Activated CD8-positive, alpha-beta memory T cell treated with anti-CD3 and anti-CD28 coated beads, Interleukin-2, amount 50 U/mL, for 24 hours (primary cell): ENCODE measurements around the gene CDCA3.

ENCODE experiments used
- DNase-seq: peaks from one replicate; pipeline ENCODE4 v3.0.0-alpha.2; 2020; ENCODE audit errors: extremely low read depth

Gene CDCA3

GRCh38 chr12:6852651-6853354 lies 1.7 kb upstream of the CDCA3 start:
- DNase-seq: no peak

DNA sequence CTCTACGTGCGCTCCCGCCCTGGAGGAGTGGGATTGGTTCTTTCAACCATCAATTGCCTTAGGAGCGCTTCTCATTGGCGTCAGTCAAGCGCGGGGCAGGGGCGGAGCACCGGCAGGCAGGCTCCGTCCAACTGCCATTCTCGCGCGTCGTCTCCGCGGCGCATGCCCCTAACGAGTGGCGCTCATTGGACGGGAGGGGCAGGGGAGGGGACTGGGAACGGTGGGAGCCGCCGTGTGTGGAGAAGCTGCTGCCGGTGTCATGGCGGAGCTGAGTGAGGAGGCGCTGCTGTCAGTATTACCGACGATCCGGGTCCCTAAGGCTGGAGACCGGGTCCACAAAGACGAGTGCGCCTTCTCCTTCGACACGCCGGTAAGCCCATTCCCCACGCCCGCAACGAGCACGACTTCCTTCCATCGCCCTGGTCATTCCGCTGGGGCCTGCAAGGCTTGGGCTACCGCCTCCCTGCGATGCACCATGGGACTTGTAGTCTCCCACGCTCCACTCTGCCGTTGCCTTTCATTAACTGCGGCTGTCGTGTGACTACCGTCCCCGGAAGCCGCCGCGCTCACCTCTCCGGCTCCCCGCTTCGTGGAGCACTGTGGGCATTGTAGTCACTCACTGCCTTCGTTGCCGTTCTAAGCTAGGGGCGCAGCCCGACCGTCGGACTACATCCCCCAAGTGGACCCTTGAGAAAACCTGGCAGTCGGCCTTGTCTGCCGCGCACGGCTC lies 1.0 kb upstream of the CDCA3 start, which contains the start of gene USP5:
USP5 (plus strand) TSS at position 230 of the 730 bp plus-strand sequence; CDS start at position 260, 30 bp downstream.
- peak; percentile 97 for DNase-seq

GRCh38 chr12:6850796-6851152 lies 312 bp downstream of the CDCA3 start:
- DNase-seq: no peak

DNA sequence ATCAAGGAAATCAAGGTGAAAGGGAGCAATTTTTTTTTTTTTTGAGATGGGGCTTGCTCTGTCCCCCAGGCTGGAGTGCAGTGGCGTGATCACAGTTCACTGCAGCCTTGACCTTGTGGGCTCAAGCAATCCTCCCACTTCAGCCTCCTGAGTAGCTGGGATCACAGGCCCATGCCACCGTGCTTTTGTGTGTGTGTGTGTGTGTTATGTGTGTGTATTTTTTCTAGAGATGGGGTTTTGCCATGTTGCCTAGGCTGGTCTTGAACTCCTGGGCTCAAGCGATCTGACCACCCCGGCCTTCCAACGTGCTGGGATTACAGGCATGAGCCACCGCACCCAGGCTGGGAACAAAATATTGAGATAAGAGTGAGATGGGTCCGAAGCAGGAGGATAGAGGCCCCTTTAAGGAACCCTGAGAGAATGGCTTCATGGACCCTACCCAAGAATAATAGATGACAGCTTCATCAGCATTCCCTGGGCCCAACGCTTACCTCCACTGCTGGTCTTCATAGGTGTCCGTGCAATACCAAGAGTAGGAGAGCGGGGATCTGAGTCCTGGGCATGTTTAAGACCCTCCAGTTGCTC lies 1.0 kb downstream of the CDCA3 start:
- DNase-seq: no peak

GRCh38 chr12:6849427-6849826 lies 1.7 kb downstream of the CDCA3 start:
- no peak for DNase-seq

GRCh38 chr12:6847676-6848075 lies 3.4 kb downstream of the CDCA3 start:
- DNase-seq: no peak

GRCh38 chr12:6846316-6846869 lies 4.7 kb downstream of the CDCA3 start:
- DNase-seq: no peak

- DNase-seq: no peak
These were observed 5.7 kb downstream of the CDCA3 start for GRCh38 chr12:6845395-6845794.

- DNase-seq: no peak
These were observed 7.8 kb downstream of the CDCA3 start for GRCh38 chr12:6843118-6843902.

GRCh38 chr12:6842075-6842474 lies 9.0 kb downstream of the CDCA3 start:
- DNase-seq: no peak

- DNase-seq: no peak
These were observed 10.1 kb downstream of the CDCA3 start, which contains the start of gene GNB3 for GRCh38 chr12:6840761-6841515. GNB3 (plus strand) TSS chr12:6840925; CDS start chr12:6841288, 363 bp downstream.

DNA sequence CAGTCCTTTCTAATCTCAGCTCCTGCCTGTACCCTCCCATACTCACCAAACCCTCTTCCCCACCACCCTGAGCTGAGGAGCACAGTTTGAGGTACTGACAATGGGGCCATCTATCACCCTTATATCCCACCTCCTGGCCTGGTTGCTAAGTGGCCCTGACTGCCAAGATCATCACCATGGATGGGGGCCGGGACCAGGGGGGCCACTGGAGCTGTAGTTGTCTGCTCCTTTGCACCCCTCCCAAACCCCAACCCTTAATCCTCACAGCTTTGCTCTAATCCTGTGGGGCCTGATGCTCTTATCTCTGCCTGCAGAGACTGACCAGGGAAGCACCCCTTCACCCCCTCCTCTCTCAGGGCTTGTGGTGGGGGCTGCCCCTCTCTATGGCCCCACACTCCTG lies 10.8 kb downstream of the CDCA3 start:
- DNase-seq: no peak

DNA sequence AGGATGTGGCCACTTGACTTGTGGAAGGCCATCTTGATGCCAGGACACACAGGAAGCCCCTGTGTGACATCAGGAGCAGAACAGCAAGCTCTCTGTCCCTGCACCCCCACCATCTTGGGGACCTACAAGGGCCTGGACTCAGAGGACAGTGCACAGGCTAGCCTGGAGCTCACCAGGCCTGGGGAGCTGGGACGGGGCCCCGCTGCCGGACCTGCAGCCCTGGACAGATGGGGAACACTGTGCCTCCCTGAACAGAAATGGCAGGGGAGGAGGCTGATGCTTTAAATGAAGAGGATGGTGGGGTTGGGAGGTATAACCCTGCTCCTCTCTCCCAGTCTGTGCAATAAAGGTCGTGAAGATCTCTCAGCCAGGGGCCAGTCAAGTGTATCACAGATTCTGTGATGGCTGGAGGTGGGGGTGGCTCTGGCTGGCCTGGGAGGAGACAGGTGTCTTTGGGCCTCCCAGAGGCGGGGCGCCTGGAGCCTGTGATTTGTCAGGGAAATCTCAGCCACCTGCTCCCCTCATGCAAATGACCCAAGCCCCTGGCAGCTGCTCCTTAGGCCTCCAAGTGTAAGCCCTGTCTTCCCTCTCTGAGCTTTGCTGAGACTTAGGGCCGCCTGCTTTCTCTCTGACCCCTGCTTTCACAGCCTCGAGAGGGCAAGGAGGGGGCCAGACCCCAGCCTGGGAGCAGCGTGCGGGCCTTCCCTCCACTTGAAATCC lies 11.4 kb downstream of the CDCA3 start:
- no peak for DNase-seq

GRCh38 chr12:6838854-6839253 lies 12.2 kb downstream of the CDCA3 start:
- no peak for DNase-seq

GRCh38 chr12:6837370-6838060 lies 13.6 kb downstream of the CDCA3 start:
- DNase-seq: no peak

DNA sequence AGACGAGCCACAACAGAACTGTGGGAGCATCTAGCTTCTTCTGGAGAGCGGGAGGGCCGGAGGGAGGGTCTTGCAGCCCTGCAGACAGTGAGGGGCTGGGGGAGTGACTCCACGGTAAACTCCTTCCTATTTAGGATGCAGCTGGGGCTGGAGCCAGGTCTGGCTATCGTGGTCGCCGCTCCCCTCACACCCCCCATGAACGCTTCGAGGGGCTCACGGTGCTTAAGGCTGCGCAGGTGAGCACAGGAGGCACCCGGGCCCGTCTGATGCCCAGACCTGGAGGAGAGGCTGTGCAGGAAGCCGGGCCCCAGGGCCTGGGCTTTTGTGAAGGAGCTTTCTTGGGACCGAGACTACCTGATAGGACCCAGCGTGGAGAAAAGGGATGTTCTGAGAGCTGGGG lies 14.2 kb downstream of the CDCA3 start:
- DNase-seq: no peak

DNA sequence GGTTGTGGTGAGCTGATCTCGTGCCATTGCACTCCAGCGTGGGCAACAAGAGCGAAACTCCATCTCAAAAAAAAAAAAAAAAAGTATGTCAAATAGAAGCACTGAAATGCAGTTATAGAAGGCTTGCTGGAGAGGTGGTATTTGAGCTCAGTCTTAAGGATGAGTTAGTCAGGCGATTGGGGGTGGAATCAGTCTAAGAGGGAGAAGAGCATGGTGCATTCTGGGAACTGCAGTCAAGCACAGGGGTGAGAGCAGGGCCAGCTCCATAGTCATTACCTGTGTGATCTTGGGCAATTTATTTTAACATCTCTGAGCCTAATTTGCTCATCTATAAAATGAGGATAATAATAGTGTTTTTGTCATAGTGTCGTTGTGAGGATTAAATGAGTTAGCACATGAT lies 16.2 kb downstream of the CDCA3 start:
- DNase-seq: no peak

GRCh38 chr12:6834254-6834653 lies 16.8 kb downstream of the CDCA3 start:
- no peak for DNase-seq

GRCh38 chr12:6833189-6833890 lies 17.7 kb downstream of the CDCA3 start:
- no peak for DNase-seq
